ENCODE data around the gene STARD3.
A peak's percentile ranks its signal among the peaks of the same experiment; 100 is the strongest.

The STARD3 gene

DNA sequence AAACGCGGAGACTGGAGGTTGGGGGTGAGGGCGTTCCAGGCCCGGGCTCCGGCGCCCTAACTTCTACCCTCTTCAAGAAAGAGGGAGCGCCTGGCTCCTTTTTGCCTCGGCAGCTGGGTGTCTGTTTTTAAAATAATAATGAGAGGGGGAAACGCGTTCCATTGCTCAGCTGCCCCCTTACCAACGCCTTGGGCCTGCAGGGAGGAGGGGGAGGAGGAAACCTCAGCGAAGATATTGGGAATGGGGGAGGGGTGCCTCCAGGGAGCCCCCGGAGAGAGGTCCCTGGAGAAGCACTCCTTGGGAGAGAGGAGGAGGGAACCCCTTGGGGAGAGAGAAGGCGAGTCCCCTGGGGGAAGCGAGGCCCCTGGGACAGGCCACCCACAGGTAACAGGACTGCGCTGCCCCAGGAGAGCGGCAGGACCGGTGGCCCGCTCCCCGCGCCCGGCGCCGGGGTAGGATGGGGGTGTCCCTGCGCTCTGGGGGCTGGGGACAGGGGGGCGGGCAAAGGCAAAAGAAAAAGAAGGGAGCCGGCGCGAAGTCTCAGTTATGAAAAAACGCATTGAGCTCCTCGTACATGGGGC is 31.9 kb upstream of the STARD3 start:
- DNase-seq: no peak

DNA sequence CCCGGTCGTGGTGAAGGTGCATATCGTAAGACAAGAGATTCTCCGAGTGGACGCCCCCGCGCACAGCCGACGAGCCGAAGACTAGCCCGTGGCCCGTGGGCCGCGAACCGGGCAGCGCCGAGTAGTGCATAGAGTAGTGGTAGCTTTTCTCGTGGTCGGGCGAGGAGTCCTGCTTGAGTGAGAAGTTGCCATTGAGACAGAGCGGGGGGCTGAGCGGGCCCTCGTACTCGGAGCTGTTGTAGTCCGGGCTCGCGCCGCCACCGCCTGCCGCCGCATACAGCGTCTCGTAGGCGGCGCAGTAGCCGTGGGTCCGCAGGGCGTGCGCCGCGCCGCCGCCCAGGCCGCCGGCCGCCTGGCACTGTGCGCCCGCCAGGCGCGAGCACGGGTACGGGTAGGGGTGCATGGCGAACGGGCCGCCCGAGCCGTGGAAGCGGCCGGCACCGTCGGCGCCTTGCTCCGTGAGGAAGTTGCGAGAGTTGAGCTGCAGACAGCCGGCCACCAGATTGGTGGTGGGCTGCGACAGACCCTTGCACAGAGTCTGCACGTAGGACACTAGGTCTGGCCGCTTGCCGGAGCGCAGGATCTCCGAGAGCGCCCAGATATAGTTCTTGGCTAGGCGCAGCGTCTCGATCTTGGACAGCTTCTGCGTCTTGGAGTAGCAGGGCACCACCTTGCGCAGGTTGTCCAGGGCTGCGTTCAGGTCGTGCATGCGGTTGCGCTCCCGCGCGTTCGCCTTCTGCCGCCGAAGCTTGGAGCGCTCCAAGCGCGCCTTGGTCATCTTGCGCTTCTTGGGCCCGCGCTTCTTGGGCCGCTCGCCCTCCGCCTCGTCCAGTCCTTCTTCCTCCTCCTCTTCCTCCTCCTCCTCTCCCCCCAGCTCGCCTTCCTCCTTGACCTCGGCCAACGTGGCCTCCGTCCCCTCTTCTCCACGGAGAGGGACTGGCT is 31.2 kb upstream of the STARD3 start:
- peak; percentile 41 for DNase-seq

DNA sequence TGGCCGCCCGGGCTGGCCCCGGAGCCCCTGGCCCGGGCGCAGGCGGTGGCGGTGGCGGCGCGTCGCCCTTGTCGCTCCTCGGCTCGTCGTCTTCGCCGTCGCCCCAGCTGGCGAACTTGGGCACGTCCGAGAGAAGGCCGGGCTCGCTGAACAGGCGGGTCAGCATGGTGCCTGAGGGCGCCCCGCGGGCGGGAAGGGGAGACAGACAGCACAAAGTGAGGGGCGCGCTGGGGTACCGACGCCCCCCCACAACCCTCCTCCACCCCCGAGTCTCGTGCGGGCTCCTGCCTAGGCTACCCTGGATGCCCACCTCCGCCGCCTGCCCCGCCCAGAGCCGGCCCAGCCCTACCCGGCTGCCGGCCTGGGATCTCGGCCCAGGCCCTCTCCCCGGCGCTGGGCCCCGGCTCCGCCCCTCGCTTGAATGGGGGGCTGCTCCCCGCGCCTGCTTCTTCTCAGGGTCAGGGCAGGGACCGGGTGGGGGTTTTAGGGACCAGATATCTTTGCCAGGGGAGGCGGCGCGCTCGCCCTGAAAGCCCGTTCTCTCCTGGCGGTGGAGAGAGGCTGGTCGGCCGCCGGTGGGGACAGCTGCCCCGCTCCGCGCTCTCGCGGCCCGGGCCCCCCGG is 30.4 kb upstream of the STARD3 start:
- peak; percentile 28 for DNase-seq

DNA sequence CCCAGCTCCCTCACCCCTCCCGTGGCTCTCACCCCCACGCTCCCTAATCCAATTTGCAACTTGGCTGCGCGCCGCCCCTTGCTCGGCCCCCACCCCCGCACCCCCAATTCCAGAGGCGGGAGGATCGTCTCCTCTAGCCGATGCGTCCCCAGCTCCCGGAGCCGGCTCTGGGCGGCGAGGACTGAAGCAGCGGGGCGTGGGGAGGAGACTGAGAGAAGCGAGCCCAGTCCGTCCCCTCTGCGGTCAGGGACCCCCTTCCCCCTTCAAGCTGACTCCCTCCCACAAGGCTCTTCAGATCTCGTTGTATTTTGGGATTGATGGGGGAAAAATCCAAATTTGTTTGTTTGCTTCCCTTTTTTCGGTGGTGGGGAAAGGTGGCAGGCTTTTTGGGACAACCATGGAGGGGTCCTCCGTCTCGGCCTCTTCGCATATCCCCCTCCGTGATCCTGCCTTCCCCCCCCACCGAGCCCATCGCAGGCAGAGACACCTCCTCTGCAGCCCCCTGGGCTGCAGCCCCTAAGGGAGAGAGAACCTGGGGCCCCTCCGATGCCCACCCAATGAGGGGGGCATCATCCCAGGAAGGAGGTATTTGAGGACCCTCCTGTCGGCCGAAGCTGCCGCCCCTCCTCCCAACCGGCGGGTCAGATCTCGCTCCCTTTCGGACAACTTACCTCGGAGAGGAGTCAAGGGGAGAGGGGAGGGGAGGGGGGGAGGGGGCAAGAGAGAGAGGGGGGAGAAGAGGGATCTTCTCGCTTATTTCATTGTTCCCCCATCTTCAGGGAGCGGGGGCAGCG is 29.7 kb upstream of the STARD3 start:
- DNase-seq: no peak

DNA sequence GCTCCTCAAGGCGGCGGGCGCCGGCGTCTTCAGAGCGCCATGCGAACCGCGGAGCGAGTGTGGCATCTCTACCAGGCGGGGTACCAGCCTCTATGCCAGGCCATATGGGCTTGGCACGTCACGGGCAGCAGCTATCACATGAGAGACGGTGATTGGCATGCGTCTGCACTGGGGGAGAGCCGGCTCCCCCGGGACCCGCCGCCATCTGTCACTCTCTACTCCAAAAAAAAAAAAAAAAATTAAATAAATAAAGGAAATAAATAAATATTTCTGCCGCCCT is 29.2 kb upstream of the STARD3 start, which contains the start of gene NEUROD2:
Gene NEUROD2 (minus strand): TSS at position 70 of the 280 bp plus-strand sequence. CDS start 1,321 bp downstream, outside the sequence.
- DNase-seq: no peak

DNA sequence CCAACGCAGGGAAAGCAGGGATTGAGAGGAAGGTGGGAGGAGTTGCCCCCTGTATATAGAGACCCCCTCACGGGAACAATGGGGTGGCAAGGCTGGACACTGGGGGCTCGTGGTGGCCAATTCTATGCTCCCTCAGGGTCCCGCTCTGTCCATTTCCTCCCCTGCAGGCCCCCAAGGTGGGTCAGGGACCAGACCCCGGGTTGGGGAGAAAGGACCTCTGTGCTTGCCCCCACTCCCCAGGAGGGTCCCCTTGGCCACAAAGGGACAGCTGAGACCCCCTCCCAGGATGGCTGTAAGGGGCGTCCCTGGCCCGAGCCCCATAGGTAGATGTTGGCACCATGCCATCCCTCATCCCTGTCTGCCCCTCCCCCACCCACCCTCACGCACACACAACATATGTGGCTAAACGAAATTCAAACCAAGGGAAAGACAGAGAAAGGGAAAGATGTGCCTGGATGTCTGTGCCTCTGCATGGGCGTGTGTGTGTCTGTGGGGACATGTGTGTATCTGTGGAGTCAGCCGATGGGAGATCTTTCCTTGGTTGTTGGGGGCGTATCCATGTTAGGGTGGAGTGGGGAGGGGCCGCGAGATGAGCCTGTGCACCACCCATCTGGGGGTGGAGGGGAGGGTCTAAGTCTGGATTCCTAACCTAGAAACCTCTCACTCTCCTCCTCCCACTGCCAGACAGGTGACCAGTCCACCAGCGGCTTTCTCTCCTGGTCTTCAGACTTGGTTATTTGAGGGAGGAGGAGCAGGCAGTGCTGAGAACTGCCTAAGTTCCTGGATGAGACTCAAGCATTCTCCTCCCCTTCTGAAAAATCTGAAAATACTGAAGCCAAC is 28.6 kb upstream of the STARD3 start:
- peak; percentile 12 for DNase-seq

DNA sequence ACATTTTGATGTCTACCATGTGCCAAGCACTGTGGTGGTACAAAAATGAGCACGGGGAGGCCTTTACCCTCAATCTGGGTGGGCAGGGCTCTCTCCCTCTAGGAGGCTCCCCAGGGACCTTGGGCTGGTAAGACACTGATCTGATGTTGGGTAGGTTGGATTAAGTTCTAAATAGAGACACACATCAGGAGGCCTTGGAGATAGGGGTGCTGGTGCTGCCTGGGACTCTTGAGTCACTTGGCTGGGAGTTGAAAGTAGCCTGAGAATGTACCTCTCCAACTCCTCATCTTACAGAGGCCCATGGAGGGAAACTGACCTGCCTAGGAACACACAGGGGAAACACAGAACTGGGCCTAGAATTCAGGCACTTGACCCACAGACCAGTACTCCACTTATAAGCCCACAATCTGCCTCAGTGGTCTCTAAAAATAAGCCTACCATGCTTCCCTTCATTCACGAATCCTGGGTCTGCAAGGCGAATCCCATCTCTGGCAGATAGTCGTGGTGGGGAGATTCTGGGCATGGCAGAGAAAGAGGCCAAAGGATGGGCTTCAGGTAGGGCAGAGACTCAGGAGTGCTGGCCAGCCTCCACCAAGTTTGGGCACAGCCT is 27.4 kb upstream of the STARD3 start:
- DNase-seq: no peak

DNA sequence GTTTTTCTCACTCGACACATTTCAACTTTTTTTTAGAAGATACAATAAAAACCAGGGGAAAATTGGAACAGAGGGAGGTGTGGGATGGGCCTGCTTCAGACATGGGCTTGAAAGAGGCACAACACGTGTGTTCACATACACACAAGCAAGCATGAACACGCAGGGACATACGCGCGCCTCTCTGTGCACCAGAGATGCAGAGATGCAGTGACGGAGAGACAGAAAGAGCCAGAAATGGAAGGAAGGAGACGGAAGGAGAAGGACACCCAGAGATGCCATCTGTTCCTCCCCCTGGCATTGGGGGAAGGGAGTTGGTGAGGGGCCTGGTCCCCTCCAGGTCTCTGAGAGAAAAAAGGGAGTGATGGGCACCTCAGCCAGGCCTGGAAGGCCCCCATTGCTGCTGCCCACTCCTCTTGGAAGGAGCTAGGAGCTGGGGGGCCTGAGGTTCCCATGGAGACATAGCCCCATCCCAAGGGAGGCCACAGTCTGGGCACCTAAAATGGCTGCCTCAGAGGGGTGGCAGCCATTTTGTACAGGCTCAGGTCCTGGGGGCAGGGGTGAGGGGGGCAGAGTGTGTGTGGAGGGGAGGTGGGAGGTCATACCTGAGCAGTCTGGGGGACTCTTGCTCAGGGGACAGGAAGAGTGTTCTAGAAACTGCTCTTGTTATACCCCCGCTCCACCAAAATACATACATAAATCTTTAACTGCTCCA is 25.4 kb upstream of the STARD3 start:
- DNase-seq: no peak

DNA sequence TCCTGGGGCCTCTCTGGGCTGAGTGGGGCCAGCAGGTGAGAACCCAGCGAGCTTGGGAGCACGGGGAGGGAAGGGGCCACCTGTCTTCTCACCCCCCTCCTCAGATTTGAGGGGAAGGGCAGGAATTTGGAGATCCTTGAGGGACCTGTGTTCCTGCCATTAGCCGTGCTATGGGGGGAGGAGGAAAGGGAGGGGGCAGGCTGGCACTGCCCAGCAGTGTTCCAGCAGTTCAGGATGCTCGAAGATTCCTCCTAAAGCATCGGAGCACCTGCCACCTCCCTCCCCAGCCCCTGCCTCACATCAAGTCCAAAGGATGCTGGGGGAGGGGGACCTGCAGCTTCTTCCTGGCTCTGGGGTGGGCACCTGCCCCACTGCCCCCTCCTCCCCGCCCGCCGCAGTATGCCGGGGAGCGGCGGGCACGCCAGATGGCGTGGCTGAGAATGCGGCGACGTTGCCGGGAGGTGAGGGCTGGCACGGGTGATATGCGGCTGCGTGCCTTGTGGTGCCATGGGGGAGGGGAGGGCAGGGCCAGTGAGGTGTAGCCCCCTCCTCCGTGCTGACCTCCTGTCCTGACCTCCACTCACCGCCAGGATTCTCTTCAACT is 24.6 kb upstream of the STARD3 start:
- no peak for DNase-seq

DNA sequence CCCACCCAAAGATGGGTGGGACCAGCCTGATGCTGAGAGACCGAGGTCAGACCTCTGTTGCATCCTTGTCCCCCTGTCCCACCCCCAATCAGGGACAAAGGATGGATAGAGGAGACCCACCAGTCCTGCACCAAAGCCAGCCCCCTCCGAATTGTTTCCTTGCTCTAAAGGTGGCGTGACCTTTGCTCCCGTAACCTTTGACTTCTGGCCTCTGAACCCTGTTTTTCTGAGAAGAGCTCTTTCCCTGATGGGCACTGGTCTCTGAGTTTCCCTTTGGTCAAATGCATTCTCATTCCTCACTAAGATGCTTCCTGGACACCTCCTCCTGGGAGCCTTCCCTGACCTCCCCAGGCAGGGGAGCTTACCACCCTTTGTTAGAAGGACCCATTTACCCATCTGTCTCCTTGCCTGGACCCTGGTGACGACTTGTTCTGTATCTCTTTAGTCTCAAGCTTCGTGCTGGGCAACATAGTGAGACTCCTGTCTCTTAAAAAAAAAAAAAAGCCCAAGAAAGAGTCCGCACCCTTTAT is 23.9 kb upstream of the STARD3 start:
- no peak for DNase-seq

DNA sequence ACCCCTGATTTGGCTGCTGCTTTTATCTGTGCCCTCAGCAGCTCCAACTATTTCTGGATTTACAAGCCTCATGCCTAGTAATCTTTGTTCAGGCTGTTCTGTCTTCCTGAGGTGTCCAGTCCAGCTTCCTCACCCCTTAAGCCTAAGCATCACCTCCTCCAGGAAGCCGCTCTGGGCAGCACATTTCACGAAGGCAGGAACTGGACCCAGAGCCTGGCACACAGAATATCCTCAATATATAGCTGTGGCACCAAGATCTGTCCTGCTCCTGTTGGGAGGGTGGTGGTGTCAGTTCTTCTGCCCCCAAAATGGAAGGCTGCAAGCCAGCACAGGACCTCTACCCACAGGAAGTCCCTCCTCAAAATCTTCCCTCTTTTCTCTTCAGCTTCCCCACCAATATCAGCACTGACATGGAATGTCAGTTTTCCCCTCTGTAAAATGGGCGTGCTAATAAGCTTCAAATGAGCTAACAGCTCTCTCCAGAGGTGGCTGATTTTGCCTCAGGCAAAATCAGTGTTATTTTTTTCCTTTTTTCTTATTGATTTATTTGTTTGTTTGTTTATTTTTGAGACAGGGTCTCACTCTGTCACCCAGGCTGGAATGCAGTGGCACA is 22.3 kb upstream of the STARD3 start:
- no peak for DNase-seq

DNA sequence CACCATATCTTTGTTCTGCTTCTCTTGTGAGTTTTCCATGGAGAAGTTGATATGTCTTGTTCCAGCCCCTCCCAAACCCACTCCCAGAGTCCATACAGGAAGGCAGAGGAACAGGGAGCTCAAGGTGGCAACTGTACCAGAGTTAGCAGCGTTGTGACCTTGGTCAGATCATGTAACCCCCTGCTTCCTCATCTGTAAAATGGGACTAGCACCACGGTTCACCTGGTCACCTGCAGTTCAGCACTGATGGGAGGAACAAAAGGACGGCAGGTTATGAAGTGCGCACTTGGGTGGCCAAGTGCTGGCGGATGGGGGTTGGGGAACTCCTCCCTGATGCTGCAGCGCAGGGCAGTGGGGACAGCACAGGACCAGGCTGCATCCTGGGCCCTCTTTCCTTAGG is 21.5 kb upstream of the STARD3 start:
- DNase-seq: no peak

DNA sequence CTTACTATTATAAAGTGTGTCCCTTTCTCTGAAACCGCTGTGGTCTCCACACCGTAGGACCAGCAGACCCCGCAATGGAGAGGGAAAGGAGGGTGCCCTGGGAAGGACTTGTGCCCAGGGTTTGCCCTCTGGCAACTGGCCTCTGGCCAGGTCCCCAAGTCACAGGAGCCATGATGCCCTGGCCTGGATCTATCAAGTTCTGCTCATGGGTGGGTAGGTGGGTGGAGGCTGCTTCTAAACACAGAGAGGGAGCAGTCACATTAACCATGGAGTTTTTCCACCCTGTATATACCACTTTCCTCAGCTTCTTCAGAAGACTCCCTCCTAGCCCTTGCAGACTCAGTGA is 19.9 kb upstream of the STARD3 start:
- no peak for DNase-seq

DNA sequence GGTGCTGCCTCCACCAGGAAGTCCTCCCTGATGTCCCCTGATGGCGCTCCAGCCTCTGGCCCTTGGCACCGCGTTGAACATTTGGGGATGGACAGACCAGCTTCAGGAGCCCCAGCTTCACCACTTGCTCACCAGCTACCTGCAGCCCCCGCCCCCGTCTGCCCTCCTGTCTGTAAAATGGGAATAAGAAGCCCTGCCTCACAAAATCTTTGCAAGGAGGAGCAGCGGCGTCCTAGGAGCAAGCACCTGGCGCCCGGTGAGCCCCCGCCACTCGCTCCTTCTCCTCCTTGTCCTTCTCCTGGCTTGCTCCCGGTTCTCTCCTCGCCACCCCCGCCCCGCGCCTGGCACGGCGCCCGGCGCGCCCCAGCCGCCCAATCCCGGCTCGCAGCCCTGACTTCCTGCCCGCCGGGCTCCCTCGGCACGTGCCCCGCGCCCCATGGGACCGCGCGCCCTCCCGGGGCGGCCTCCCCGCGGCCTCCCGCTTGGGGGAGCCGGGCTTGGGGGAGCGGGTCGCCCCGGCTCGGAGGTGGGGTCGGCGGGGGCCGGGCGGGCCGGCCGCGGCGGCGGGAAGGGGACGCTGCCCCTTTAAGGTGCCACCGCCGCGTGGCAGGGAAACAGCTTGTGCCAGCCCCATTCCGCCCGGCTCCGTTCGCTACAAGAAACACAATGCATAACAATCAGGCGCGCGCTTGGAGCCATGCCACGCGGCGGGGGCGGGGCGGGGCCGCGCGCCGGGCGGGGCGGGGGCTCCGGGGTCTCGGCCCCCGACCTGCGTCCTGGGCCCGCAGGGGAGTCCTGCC is 19.3 kb upstream of the STARD3 start:
- DNase-seq: peak; percentile 60

DNA sequence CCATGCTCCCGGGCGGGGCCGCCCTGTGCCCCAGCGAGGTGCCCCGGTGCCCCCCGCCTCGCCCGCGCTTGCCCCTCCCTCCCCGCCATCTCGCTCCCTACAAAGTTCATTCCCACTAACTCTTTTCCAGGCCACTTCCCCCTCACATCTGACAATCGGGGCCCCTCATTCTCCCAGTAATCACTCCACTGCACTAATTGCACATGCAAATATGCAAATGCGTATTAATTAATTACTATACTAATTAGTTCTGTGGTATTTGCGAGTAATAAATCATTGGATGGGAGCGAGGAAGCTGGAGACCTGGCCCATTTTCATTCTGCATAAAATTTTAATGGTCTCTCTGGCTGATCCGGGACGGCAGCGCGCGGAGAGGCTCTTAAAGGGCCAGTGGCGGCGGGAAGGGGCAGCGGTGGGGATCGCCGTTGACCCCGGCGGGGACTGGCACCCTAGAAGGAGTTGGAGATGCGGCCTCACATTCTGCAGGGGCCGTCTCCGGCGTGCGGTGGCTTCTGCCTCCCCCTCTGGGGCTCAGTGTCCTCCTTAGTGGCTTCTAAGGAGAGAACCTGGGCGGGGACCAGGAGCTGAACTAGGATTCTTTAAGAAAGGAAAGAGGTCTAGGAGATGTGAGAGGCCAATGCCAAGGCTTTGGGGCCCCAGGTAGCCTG is 18.6 kb upstream of the STARD3 start:
- DNase-seq: peak; percentile 19

DNA sequence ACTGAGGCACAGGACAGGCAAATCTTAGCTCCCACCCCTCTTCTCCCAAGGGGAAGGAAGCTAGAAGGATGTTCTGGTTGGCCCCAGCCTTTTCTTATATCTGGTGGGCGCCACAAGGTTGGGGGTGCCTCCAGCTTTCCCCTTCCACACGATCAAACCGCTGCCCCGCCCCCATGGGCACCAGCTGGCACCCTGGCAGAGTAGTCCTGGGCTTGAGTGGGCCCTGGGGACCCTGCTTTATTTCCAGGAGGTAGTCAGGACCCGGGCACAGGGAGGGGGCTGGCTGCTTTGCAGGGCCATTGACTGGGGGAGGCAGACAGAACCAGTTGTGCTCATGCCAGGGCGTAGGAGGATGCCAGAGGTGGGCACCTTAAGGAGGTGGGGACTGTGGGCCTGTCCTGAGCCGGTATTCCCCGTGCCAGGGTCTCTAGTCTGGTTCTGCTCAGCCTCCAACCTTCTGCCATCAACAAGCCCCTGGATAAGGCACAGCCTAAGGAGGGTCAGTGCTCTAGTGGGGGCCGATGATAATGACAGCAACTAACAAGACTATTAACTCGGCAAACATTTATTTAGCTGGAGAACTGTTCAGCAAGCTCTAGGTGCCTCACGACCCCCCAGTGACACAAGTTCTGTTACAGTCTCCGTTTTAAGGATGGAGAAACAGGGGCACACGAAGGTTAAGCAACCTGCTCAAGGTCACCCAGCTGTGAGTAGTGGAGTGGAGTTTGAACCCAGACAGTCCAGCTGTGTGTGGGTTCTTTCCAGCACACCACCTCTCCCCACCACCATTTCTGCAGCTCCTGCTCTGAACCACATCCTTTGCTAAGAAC is 17.8 kb upstream of the STARD3 start:
- peak; percentile 42 for DNase-seq

DNA sequence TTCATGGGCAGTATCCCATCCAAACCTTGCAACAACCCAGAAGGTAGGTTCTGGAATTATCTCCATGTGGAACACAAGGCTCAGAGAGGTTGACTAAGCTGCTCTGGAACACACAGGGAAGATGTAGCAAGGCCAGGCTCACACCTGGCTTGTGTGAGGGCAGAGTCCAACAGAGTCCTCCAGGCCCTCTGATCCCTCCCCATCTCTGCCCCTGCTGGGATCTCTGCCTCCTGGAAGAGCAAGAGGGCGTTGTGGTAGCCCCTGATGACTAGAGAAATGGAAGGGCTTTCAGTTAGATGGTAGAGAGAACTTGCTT is 17.2 kb upstream of the STARD3 start:
- no peak for DNase-seq

Data from NCI-H146 (cell line).